Fibroblast of villous mesenchyme (primary cell): ENCODE data around the gene ARPIN. TPM values are rescaled to one million over a fixed set of nuclear protein-coding genes. Genes with fewer than 3 reads are reported as not detected.
A peak's percentile ranks its signal among the peaks of the same experiment; 100 is the strongest.
"Not testable (repeated sequence)": the region's sequence is repeated elsewhere in the genome, so short reads cannot be mapped to it uniquely, and the experiment has no call there.

Experiments
- DNase-seq: peaks from one replicate; pipeline ENCODE4 v3.0.0-alpha.2; 2010; ENCODE audit warnings: low read depth
- H3K4me3 ChIP-seq: 2 replicates; pipeline ENCODE4 v1.5.1; 2011; ENCODE audit warnings: low read depth, mild to moderate bottlenecking, low read length
- total RNA-seq: library from RNA; depleted of rRNA; stranded (reverse); fragments of >200 nt; gene quantifications from 2 replicates; pipeline ENCODE4 v1.2.3, GENCODE V29; 2012
- TF ChIP-seq, protein P1 (sequence below): IDR thresholded peaks from 2 replicates; pipeline ENCODE4 v1.5.1; 2012; ENCODE audit warnings: low read depth, mild to moderate bottlenecking, low read length; ENCODE audit not compliant: insufficient read depth

Gene ARPIN
- total RNA-seq, 1 donor: 10.8 TPM

DNA sequence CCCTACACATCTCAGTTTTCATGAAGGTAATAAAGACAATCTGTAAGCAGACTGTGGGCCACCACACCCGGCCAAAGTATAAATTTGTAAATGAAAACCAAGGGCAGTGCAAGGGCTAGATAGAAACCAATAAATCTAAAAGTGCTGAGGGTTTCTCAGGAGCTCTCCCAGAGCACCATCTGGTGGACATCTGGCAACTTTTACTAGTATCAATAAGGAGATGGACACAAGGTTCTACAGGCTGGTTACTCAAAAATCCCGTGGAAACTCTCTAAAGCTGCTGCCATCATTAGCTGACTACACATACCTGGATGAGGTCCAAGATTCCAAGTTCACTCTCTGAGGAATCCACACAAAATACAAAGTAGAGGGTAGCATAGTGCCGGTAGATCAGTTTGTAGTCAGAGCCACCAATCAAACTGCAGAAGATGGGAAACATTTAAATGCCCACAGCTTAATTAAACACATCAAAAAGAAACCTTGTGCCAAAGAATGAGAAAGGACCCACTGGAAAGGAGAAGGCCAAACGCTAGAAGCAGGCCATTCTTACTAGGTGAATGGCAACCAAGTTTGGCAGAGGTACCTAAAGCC, 24.4 kb downstream of the ARPIN start:
- DNase-seq: peak; percentile 80
- TF ChIP-seq, protein P1, sequence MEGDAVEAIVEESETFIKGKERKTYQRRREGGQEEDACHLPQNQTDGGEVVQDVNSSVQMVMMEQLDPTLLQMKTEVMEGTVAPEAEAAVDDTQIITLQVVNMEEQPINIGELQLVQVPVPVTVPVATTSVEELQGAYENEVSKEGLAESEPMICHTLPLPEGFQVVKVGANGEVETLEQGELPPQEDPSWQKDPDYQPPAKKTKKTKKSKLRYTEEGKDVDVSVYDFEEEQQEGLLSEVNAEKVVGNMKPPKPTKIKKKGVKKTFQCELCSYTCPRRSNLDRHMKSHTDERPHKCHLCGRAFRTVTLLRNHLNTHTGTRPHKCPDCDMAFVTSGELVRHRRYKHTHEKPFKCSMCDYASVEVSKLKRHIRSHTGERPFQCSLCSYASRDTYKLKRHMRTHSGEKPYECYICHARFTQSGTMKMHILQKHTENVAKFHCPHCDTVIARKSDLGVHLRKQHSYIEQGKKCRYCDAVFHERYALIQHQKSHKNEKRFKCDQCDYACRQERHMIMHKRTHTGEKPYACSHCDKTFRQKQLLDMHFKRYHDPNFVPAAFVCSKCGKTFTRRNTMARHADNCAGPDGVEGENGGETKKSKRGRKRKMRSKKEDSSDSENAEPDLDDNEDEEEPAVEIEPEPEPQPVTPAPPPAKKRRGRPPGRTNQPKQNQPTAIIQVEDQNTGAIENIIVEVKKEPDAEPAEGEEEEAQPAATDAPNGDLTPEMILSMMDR: peak; percentile 54
- no peak overlapping the region for H3K4me3 ChIP-seq

DNA sequence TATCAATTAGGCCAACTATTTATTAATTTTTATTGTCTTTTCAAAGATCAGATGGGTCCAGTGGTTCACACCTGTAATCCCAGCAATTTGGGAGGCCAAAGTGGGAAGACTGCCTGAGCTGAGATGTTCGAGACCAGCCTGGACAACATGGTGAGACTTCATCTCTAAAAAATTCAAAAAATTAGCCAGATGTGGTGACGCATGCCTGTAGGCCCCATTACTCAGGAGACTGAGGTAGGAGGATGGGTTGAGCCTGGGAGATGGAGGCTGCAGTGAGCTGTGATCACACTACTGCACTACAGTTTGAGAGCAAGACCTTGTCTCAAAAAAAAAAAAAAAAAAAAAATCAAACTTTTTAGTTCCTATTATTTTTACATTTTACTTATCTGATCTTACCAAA, 27.1 kb downstream of the ARPIN start:
- DNase-seq: no peak
- H3K4me3 ChIP-seq: no peak overlapping the region
- TF ChIP-seq, protein P1: no peak

DNA sequence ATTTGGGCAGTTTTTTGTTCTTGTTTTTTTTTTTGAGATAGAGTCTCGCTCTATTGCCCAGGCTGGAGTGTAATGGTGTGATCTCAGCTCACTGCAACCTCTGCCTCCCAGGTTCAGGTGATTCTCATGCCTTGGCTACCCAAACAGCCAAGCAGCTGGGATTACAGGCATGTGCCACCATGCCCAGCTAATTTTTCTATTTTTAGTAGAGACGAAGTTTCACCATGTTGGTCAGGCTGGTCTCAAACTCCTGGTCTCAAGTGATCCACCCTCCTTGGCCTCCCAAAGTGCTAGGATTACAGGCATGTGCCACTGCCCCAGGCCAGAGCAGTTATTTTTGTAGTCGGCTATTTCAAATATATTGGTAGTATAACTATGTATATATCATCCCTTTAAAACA, 27.6 kb downstream of the ARPIN start:
- H3K4me3 ChIP-seq, DNase-seq: not testable (repeated sequence)

DNA sequence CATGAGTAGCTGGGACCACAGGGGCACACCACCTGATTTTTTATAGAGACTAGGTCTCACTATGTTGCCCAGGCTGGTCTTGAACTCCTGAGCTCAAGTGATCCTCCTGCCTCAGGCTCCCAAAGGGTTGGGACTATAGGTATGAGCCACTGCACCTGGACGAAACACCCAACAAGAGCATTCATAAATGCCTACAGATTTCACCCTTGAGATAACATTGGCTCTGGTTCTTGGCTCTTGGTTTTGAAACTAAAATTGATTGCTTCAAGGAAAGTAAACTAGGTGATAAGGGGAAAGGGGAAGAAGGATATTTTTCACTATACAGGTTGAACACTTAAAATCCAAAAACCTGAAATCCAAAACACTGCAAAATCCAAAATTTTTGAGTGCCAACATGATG, 29.2 kb downstream of the ARPIN start:
- TF ChIP-seq, protein P1: no peak
- DNase-seq: no peak
- no peak overlapping the region for H3K4me3 ChIP-seq

DNA sequence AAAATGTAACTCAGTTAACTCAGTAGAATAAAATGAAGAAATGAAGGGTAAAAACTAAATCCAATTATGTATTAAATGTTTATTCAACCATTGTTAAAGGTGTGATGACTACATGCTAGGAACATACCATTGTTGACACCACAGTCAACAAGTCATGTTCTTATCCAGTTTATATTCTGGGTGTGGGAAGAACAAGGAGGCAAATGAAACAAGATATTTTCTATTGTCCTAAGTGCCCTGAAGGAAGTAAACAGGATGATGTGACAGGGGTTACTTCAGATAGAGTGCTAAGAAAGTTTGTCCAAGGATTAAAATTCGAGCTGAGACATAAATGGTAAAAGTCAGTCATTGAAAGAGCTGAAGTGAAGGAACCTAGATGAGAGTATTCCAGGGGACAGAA, 32.0 kb downstream of the ARPIN start:
- TF ChIP-seq, protein P1: no peak

DNA sequence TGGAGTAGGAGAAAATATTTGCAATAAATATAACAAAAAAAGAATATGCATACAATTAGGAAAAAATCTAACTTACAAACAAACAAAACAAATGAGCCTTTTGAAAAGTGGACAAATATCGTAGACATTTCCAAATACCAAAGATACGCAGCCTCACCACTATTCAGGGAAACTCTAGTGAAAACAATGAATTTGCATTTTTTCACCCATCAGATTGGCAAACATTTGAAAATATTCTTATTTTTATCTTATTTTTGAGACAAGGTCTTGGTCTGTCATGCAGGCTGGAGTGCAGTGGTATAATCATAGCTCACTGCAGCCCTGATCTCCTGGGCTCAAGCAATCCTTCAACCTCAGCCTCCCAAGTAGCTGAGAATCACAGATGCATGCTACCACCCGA, 34.4 kb downstream of the ARPIN start:
- DNase-seq: no peak
- TF ChIP-seq, protein P1: no peak
- H3K4me3 ChIP-seq: no peak overlapping the region

More for the DNA sequence above, 32.0 kb downstream of the ARPIN start:
- H3K4me3 ChIP-seq: no peak overlapping the region
- DNase-seq: no peak

DNA sequence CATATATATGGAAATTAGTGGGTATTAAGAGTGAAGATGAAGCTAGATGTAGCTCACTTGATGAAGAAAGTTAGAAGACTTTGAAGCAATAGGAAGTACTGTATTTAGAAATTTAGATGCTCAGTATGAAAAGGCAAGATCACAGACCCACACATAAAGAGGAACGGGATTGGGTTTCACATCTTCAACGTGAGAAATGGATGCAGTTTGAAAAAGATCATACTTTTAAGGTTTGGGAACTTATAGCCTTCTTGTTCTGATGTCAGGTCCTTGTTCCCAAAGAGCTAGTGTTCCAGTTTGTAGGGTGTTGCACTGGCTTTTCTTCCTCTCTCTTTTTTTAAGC, 35.7 kb downstream of the ARPIN start:
- no peak for DNase-seq
- TF ChIP-seq, protein P1: no peak
- H3K4me3 ChIP-seq: no peak overlapping the region
